Measurements from ENCODE around the gene CPT2. TPM values are rescaled to one million over a fixed set of nuclear protein-coding genes. Genes with fewer than 3 reads are reported as not detected.

The CPT2 gene
- total RNA-seq (ENCODE audit: unreplicated experiment): 21.7 TPM
- long read RNA-seq, transcript CPT2-201 (5 exons, 3,094 nt): major isoform, 10 of 13 reads
- long read RNA-seq, partial matches to known transcripts: 1 of 13 reads
- long read RNA-seq, other reads (novel, unspliced or antisense): 0 of 13 reads

DNA sequence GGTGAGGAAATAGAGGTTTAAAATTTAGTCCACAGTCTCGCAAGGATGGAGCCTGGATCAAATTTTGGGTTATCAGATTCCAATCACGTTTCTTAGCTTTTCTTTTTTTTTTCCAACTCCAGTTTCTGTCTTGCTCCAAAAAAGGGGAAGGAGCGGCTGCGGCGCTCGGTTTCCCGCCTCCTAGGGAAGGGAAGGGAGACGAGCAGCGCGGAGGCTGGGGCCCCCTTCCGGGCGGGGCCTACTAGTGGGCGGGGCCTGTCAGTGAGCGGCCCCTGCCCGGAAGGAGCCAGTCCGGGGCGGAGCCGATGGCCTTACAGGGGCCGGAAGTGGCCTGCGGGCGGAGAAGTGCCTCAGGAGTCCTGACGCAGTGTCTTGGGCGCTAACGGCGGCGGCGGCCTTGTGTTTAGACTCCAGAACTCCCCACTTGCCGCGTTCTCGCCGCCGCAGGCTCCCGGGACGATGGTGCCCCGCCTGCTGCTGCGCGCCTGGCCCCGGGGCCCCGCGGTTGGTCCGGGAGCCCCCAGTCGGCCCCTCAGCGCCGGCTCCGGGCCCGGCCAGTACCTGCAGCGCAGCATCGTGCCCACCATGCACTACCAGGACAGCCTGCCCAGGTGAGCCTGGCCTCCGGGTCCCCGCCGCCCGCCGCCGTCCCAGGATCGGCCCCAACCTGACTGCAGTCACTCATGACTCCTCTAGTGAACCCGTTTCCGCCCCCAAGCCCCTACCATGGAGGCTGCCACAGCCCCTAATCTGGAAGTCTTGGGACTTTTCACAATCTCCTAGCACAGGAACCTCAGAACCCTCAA is at the start of gene CPT2:
Gene CPT2 (plus strand): TSS at position 340 of the 806 bp plus-strand sequence. CDS start 120 bp downstream, at position 460.
- TF ChIP-seq, protein P1, sequence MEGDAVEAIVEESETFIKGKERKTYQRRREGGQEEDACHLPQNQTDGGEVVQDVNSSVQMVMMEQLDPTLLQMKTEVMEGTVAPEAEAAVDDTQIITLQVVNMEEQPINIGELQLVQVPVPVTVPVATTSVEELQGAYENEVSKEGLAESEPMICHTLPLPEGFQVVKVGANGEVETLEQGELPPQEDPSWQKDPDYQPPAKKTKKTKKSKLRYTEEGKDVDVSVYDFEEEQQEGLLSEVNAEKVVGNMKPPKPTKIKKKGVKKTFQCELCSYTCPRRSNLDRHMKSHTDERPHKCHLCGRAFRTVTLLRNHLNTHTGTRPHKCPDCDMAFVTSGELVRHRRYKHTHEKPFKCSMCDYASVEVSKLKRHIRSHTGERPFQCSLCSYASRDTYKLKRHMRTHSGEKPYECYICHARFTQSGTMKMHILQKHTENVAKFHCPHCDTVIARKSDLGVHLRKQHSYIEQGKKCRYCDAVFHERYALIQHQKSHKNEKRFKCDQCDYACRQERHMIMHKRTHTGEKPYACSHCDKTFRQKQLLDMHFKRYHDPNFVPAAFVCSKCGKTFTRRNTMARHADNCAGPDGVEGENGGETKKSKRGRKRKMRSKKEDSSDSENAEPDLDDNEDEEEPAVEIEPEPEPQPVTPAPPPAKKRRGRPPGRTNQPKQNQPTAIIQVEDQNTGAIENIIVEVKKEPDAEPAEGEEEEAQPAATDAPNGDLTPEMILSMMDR (IDR thresholded peaks at IDR 0.05; ENCODE audit: partially characterized antibody, unreplicated experiment): no peak
- H3K27me3 Mint-ChIP-seq (ENCODE audit: unreplicated experiment): peaks cover 6% of the 10 kb centered on the region
- peak within 1 kb of the TSS; percentile 99 for H3K4me3 Mint-ChIP-seq (ENCODE audit: unreplicated experiment)
- peak within 1 kb of the TSS; percentile 72 for H3K27ac Mint-ChIP-seq (ENCODE audit: unreplicated experiment)
- peaks cover 8% of the 10 kb centered on the region for H3K9me3 Mint-ChIP-seq (ENCODE audit: unreplicated experiment)
- peaks cover 13% of the 10 kb centered on the region for H3K4me1 Mint-ChIP-seq (ENCODE audit: low read depth, unreplicated experiment)
- DNase-seq: peak; percentile 90
- no peaks in the 10 kb centered on the region for H3K36me3 Mint-ChIP-seq (ENCODE audit: unreplicated experiment)

DNA sequence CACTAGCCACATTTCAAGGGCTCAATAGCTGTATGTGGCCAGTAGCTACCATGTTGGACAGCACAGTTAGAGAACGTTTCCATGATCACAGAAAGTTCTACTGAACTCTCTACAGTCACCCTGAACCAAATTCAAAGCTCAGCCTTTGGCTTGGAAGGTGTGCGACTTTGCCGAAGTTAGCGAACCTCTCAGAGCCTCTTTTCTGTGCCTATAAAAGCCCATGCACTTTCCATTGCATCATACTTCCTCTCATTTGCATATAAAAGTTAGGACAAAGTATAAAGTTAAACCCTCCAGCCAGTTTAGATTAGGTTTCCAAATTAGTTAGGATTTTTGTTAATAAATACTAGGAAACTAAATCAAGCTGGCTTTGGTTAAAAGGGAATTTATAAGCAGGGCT is 49.5 kb upstream of the CPT2 start:
- TF ChIP-seq, protein P1 (IDR thresholded peaks at IDR 0.05; ENCODE audit: partially characterized antibody, unreplicated experiment): no peak
- no peak overlapping the region for H3K4me3 Mint-ChIP-seq (ENCODE audit: unreplicated experiment)
- H3K9me3 Mint-ChIP-seq (ENCODE audit: unreplicated experiment): peaks cover 2% of the 10 kb centered on the region
- H3K27ac Mint-ChIP-seq (ENCODE audit: unreplicated experiment): no peak overlapping the region
- H3K27me3 Mint-ChIP-seq (ENCODE audit: unreplicated experiment): peaks cover 2% of the 10 kb centered on the region
- peaks cover 8% of the 10 kb centered on the region for H3K4me1 Mint-ChIP-seq (ENCODE audit: low read depth, unreplicated experiment)
- no peak for DNase-seq
- H3K36me3 Mint-ChIP-seq (ENCODE audit: unreplicated experiment): no peaks in the 10 kb centered on the region

DNA sequence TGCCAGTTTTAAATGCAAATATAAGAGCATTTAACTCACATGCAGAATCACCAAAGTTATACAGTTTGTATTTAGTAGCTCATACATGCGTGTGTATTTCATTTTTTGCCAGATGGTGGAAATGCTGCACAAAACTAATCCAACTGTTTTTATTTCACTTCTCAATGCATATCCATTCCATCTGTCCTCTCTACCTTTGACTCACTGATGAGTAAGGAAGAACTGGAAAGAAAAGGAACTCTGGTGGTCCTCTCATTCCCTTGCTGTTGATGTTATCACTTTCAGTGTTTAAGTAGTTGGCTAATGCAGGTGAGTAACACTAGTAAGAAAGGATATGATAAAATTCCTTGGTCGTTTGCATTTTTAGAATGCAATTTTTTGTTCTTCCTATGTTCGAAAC is 48.5 kb upstream of the CPT2 start:
- Mint-ChIP-seq H3K27me3 (ENCODE audit: unreplicated experiment) (peaks cover 2% of the 10 kb centered on the region), H3K4me3 (ENCODE audit: unreplicated experiment) (no peak overlapping the region), H3K27ac (ENCODE audit: unreplicated experiment) (no peak overlapping the region), H3K9me3 (ENCODE audit: unreplicated experiment) (peaks cover 2% of the 10 kb centered on the region), H3K4me1 (ENCODE audit: low read depth, unreplicated experiment) (peaks cover 8% of the 10 kb centered on the region), H3K36me3 (ENCODE audit: unreplicated experiment) (no peaks in the 10 kb centered on the region)
- no peak for DNase-seq
- TF ChIP-seq, protein P1 (IDR thresholded peaks at IDR 0.05; ENCODE audit: partially characterized antibody, unreplicated experiment): no peak

DNA sequence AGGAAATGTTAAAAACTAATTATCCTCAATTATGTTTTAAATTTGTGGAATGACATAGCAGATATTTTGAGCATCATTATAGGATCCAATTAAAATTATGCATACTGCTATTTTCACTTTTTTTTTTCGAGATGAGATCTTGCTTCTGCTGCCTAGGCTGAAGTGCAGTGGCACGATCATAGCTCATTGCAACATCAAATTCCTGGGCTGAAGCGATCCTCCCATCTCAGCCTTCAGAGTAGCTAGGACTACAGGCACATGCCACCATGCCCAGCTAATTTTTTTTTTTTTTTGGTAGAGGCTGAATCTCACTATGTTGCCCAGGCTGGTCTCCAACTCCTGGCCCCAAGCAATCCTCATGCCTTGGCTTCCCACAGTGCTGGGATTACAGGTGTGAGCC is 42.9 kb upstream of the CPT2 start:
- H3K4me1 Mint-ChIP-seq (ENCODE audit: low read depth, unreplicated experiment): no peaks in the 10 kb centered on the region
- TF ChIP-seq, protein P1 (IDR thresholded peaks at IDR 0.05; ENCODE audit: partially characterized antibody, unreplicated experiment): no peak
- no peaks in the 10 kb centered on the region for H3K36me3 Mint-ChIP-seq (ENCODE audit: unreplicated experiment)
- H3K27me3 Mint-ChIP-seq (ENCODE audit: unreplicated experiment): peaks cover 4% of the 10 kb centered on the region
- H3K4me3 Mint-ChIP-seq (ENCODE audit: unreplicated experiment): no peak overlapping the region
- H3K27ac Mint-ChIP-seq (ENCODE audit: unreplicated experiment): no peak overlapping the region
- DNase-seq: no peak
- no peaks in the 10 kb centered on the region for H3K9me3 Mint-ChIP-seq (ENCODE audit: unreplicated experiment)

DNA sequence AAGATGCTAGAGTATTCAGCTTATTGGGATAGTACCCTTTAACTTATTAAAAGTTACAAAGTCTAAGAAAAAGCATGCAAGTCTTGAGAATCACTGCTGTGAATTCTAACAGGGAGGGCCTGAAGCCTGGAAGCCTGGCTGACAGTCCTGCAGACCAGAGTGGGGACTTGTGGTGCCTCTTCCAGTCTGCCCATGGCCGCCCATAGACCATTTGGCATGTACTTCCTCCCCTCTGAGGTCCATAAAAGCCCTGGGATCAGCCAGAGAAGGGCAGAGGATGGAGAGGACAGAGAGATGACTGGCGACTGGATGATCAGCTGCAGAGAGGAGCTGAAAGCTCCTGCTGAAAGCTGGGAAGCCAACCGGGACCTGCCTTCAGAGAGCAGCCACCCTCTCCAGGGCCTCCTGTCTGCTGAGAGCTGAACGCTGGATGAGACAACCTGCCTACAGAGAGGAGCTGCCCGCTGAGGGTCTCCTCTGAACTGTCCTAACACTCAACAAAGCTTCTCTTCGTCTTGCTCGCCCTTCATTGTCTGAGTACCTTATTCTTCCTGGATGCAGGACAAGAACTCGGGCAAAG is 41.7 kb upstream of the CPT2 start:
- DNase-seq: no peak
- Mint-ChIP-seq H3K4me1 (ENCODE audit: low read depth, unreplicated experiment) (no peaks in the 10 kb centered on the region), H3K36me3 (ENCODE audit: unreplicated experiment) (no peaks in the 10 kb centered on the region), H3K27ac (ENCODE audit: unreplicated experiment) (no peak overlapping the region), H3K9me3 (ENCODE audit: unreplicated experiment) (no peaks in the 10 kb centered on the region), H3K27me3 (ENCODE audit: unreplicated experiment) (peaks cover 4% of the 10 kb centered on the region), H3K4me3 (ENCODE audit: unreplicated experiment) (no peak overlapping the region)
- TF ChIP-seq, protein P1 (IDR thresholded peaks at IDR 0.05; ENCODE audit: partially characterized antibody, unreplicated experiment): no peak
